ENCODE data around the gene NAV2. TPM values are rescaled to one million over a fixed set of nuclear protein-coding genes. Genes with fewer than 3 reads are reported as not detected.

The NAV2 gene
- total RNA-seq, 1 experiment from 2014 or later: 2.1 TPM

GRCh38 chr11:19729141-19729540 lies 16.5 kb downstream of the NAV2 start:
- DNase-seq (ENCODE audit: low read depth, low spot score) (no peak), ATAC-seq (no peak)
- H3K36me3 ChIP-seq (ENCODE audit: control insufficient read depth in 1 of 2, insufficient read depth in 2 of 2, low read length in 2 of 2): no peaks in the 10 kb centered on the region
- TF ChIP-seq ELF1 (IDR thresholded peaks at IDR 0.05; ENCODE audit: borderline replicate concordance, low read depth) (no peak), EZH2 (IDR thresholded peaks at IDR 0.05) (no peak), MAX (IDR thresholded peaks at IDR 0.05) (no peak), SIN3A (IDR thresholded peaks at IDR 0.05; ENCODE audit: low read depth) (no peak), POLR2AphosphoS5 (IDR thresholded peaks at IDR 0.05; ENCODE audit: low read depth, low read length) (no peak), ATF3 (IDR thresholded peaks at IDR 0.05) (no peak)
- no peak overlapping the region for H3K4me3 ChIP-seq (replicated peaks in 1 of 2; ENCODE audit: low read depth in 1 of 2, low read length in 2 of 2)
- no TSS peak for BruUV-seq (replicated peaks)
- POLR2A ChIA-PET: no interaction called here
- no peaks in the 10 kb centered on the region for H3K27me3 ChIP-seq (ENCODE audit: insufficient read depth, low read length)
- H3K9ac ChIP-seq (ENCODE audit: low read length): no peak overlapping the region
- no peaks in the 10 kb centered on the region for H3K79me2 ChIP-seq (ENCODE audit: insufficient read depth, low read length)
- no peaks in the 10 kb centered on the region for H3K9me2 ChIP-seq (ENCODE audit: insufficient read depth)
- RAD21 ChIA-PET (ENCODE audit: low non-redundant PET in 1 of 2, low total read pairs in 2 of 2, uncharacterized antibody in 2 of 2, unreplicated experiment in 2 of 2): no interaction called here
- no peak overlapping the region for H2AFZ ChIP-seq (ENCODE audit: low read depth, low read length, poor library complexity, severe bottlenecking)
- H3K27ac ChIP-seq (ENCODE audit: low read depth, low read length): no peak overlapping the region
- no peaks in the 10 kb centered on the region for H4K20me1 ChIP-seq (ENCODE audit: insufficient read depth)
- intact Hi-C loops (cut with micrococcal nuclease): no loop called here
- no peaks in the 10 kb centered on the region for H3K9me3 ChIP-seq (ENCODE audit: control insufficient read depth in 1 of 2, insufficient read depth in 1 of 2, low read depth in 1 of 2, low read length in 2 of 2)
- H3K4me1 ChIP-seq (ENCODE audit: control insufficient read depth in 1 of 2, insufficient read depth in 2 of 2, low read length in 2 of 2): peaks cover 10 to 21% of the 10 kb centered on the region in 2 experiments; a peak in 3 of 4 replicates
- H3K4me2 ChIP-seq (ENCODE audit: low read length): no peak overlapping the region
- CTCF ChIA-PET: no interaction called here

GRCh38 chr11:19730373-19730772 lies 17.7 kb downstream of the NAV2 start:
- ChIA-PET RAD21 (ENCODE audit: low non-redundant PET in 1 of 2, low total read pairs in 2 of 2, uncharacterized antibody in 2 of 2, unreplicated experiment in 2 of 2) (no interaction called here), CTCF (interaction anchor here (1.3 kb wide), 1 partner anchor 12 kb away, joined by 4 read pairs; no protein-coding TSS in a partner anchor), POLR2A (no interaction called here)
- Histone ChIP-seq H3K4me1 (ENCODE audit: control insufficient read depth in 1 of 2, insufficient read depth in 2 of 2, low read length in 2 of 2) (peaks cover 7 to 9% of the 10 kb centered on the region in 2 experiments; a peak in 3 of 4 replicates), H3K9me2 (ENCODE audit: insufficient read depth) (no peaks in the 10 kb centered on the region), H3K4me2 (ENCODE audit: low read length) (no peak overlapping the region), H3K9ac (ENCODE audit: low read length) (no peak overlapping the region), H3K27ac (ENCODE audit: low read depth, low read length) (no peak overlapping the region), H3K27me3 (ENCODE audit: insufficient read depth, low read length) (no peaks in the 10 kb centered on the region), H2AFZ (ENCODE audit: low read depth, low read length, poor library complexity, severe bottlenecking) (no peak overlapping the region), H4K20me1 (ENCODE audit: insufficient read depth) (no peaks in the 10 kb centered on the region), H3K9me3 (ENCODE audit: control insufficient read depth in 1 of 2, insufficient read depth in 1 of 2, low read depth in 1 of 2, low read length in 2 of 2) (no peaks in the 10 kb centered on the region), H3K4me3 (replicated peaks in 1 of 2; ENCODE audit: low read depth in 1 of 2, low read length in 2 of 2) (no peak overlapping the region), H3K36me3 (ENCODE audit: control insufficient read depth in 1 of 2, insufficient read depth in 2 of 2, low read length in 2 of 2) (no peaks in the 10 kb centered on the region), H3K79me2 (ENCODE audit: insufficient read depth, low read length) (no peaks in the 10 kb centered on the region)
- BruUV-seq (replicated peaks): no TSS peak
- intact Hi-C loops (cut with micrococcal nuclease): no loop called here
- DNase-seq (ENCODE audit: low read depth, low spot score): no peak
- ATAC-seq: no peak
- TF ChIP-seq EGR1 (IDR thresholded peaks at IDR 0.05; ENCODE audit: low read depth) (no peak), ZBTB33 (IDR thresholded peaks at IDR 0.05; ENCODE audit: extremely low read depth, insufficient replicate concordance, low read length) (no peak), POLR2A (IDR thresholded peaks at IDR 0.05; ENCODE audit: borderline replicate concordance, extremely low read depth, insufficient read depth, insufficient read length) (no peak), SP1 (IDR thresholded peaks at IDR 0.05; ENCODE audit: low read depth) (no peak), ZFX (IDR thresholded peaks at IDR 0.05) (no peak), MAX (IDR thresholded peaks at IDR 0.05) (no peak), EZH2 (IDR thresholded peaks at IDR 0.05) (no peak), JUND (IDR thresholded peaks at IDR 0.05) (no peak), CBX3 (IDR thresholded peaks at IDR 0.05; ENCODE audit: low read depth) (no peak), CEBPB (IDR thresholded peaks at IDR 0.05; ENCODE audit: low read depth) (no peak), ATF3 (IDR thresholded peaks at IDR 0.05) (no peak), REST (IDR thresholded peaks at IDR 0.05; ENCODE audit: low read depth) (no peak), EZH2phosphoT487 (IDR thresholded peaks at IDR 0.05; ENCODE audit: borderline replicate concordance) (no peak)

Data from HCT116 (cell line).